Vagina (tissue), 2 donors: ENCODE results near the gene ZNF324. TPM values are rescaled to one million over a fixed set of nuclear protein-coding genes. Genes with fewer than 3 reads are reported as not detected.

Source experiments
- DNase-seq, 2 donors: peaks; one replicate each; pipeline ENCODE4 v3.0.0-alpha.2; 2017; ENCODE audit errors: extremely low spot score in 2 of 2
- H3K27ac ChIP-seq: fragments of 200-600 bp; sonication (generic); one replicate; pipeline ENCODE4 v1.5.1; 2019
- H3K27me3 ChIP-seq: fragments of 200-600 bp; sonication (generic); one replicate; pipeline ENCODE4 v1.5.1; 2019
- H3K36me3 ChIP-seq, 2 donors: fragments of 200-600 bp; sonication (generic); one replicate each; pipeline ENCODE4 v1.5.1; 2017 to 2019
- H3K4me1 ChIP-seq: fragments of 200-600 bp; sonication (generic); one replicate; pipeline ENCODE4 v1.5.1; 2019
- H3K4me3 ChIP-seq, 2 donors: fragments of 200-600 bp; sonication (generic); 1 replicate in 1 of 2; 2 replicates in 1 of 2; pipeline ENCODE4 v1.5.1; 2016 to 2019
- H3K9me3 ChIP-seq: fragments of 200-600 bp; sonication (generic); one replicate; pipeline ENCODE4 v1.5.1; 2019
- POLR2A ChIP-seq, 2 donors: fragments of 450-650 bp; IDR thresholded peaks; one replicate each; pipeline ENCODE4 v1.6.1; 2017; ENCODE audit warnings: antibody characterized with exemption in 2 of 2, mild to moderate bottlenecking in 2 of 2, moderate library complexity in 2 of 2
- POLR2AphosphoS5 ChIP-seq, 2 donors: sonication (generic); formaldehyde crosslinking; IDR thresholded peaks; one replicate each; pipeline ENCODE4 v1.9.0; 2017; ENCODE audit warnings: antibody characterized with exemption in 2 of 2, mild to moderate bottlenecking in 2 of 2, low read depth in 1 of 2; ENCODE audit not compliant: insufficient read depth in 1 of 2
- intact Hi-C: fragments of 100-400 bp; cut with DNase I; formaldehyde crosslinking; loops from one replicate; pipeline ENCODE4 v1.15.1; 2023
- total RNA-seq: library from RNA; depleted of rRNA; stranded (reverse); fragments of >200 nt; gene quantifications from one replicate; pipeline ENCODE4 v1.2.3, GENCODE V29; 2016
- TF ChIP-seq, protein P1 (sequence below), 3 experiments: fragments of 450-650 bp in 2 of 3; fragments of 200-600 bp in 1 of 3; sonication (generic) in 1 of 3; IDR thresholded peaks; one replicate each; pipeline ENCODE4 v1.5.1; 2017 to 2019; ENCODE audit warnings: antibody characterized with exemption in 3 of 3, mild to moderate bottlenecking in 2 of 3, moderate library complexity in 2 of 3

The ZNF324 gene
- total RNA-seq, 1 donor from 2014 or later: 17.2 TPM

DNA sequence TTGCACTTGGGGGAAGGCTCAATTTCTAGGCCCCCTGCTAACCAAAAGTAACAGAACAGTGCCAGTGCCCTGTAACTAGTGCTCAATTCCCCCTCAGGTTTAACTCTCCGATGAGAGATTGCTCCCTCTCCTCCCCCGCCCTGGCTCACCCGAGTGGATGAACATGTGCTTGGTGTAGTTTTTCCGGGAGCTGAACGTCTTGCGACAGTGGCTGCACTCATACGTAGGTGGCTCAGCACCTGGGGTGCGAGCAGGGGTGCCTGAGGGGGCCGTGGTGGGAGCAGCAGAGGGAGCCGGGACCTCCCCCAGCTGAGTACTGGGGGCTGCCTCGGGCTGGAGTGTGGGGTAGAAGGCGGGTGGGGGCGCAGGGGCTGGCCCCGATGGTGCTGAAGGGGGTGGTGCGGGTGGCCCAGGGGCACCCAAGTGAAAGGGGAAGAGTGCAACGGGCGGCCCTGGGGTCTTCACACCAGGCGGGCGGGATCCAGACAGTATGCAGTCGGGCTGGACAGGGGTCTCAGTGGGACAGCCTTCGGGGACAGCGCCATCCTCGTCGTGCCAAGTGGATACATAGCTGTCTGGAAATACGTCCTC, 49.5 kb downstream of the ZNF324 start:
- Histone ChIP-seq H3K27me3 (no peaks in the 10 kb centered on the region), H3K9me3 (no peaks in the 10 kb centered on the region), H3K27ac (no peak overlapping the region), H3K4me3 (no peak overlapping the region), H3K4me1 (peaks cover 60% of the 10 kb centered on the region), H3K36me3 (peaks cover 0 to 18% of the 10 kb centered on the region in 2 donors)
- DNase-seq: no peak
- intact Hi-C loops: no loop called here
- TF ChIP-seq POLR2AphosphoS5 (IDR thresholded peaks at IDR 0.05; ENCODE audit: insufficient read depth in 1 of 2, low read depth in 1 of 2) (no peak), POLR2A (IDR thresholded peaks at IDR 0.05) (no peak)
- TF ChIP-seq, protein P1, sequence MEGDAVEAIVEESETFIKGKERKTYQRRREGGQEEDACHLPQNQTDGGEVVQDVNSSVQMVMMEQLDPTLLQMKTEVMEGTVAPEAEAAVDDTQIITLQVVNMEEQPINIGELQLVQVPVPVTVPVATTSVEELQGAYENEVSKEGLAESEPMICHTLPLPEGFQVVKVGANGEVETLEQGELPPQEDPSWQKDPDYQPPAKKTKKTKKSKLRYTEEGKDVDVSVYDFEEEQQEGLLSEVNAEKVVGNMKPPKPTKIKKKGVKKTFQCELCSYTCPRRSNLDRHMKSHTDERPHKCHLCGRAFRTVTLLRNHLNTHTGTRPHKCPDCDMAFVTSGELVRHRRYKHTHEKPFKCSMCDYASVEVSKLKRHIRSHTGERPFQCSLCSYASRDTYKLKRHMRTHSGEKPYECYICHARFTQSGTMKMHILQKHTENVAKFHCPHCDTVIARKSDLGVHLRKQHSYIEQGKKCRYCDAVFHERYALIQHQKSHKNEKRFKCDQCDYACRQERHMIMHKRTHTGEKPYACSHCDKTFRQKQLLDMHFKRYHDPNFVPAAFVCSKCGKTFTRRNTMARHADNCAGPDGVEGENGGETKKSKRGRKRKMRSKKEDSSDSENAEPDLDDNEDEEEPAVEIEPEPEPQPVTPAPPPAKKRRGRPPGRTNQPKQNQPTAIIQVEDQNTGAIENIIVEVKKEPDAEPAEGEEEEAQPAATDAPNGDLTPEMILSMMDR (IDR thresholded peaks at IDR 0.05): no peak

DNA sequence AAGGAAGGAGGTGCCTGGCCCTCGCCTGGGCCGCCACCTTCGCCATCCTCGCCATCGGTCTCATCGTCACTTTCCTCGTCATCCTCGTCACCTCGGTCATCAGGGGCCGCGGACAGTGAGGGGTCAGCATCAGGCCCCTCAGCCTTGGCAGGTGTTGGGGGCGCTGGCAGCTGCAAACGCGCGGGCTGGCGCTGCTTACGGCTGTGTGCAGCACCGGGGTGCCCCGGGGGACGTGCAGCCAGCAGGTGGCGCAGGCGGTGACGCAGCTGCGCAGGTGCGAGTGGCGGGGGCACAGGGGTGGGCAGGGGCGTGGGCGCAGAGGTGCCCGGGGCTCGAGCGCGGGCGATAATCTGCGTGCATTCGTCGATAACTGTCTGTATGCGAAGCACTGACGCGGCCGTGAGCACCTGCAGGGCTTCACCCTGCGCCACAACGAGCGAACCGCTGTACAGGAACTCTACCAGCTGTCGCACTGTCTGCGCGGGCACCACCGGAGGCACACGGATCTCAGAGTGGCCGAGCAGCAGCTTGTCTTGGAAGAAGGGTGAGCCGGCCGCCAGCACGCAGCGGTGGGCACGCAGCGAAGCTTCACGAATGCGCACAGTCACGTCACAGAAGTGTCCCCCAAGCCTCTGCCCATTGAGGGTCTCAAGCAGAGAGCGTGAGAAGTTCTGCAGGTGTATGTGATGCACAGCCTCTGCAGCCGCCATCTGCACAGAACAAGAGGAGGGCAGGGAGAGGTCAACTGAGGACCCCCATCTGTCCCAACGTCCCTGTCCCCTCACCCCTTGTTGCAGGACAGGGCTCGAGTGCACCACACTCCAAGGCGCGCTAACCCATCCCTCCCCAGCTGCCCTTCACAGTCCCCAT, 50.3 kb downstream of the ZNF324 start:
- DNase-seq: no peak
- peaks cover 60% of the 10 kb centered on the region for H3K4me1 ChIP-seq
- H3K36me3 ChIP-seq: peaks cover 0 to 18% of the 10 kb centered on the region in 2 donors
- intact Hi-C loops: no loop called here
- TF ChIP-seq, protein P1 (IDR thresholded peaks at IDR 0.05): no peak
- H3K4me3 ChIP-seq: no peak overlapping the region
- H3K27ac ChIP-seq: no peak overlapping the region
- H3K9me3 ChIP-seq: no peaks in the 10 kb centered on the region
- no peaks in the 10 kb centered on the region for H3K27me3 ChIP-seq

DNA sequence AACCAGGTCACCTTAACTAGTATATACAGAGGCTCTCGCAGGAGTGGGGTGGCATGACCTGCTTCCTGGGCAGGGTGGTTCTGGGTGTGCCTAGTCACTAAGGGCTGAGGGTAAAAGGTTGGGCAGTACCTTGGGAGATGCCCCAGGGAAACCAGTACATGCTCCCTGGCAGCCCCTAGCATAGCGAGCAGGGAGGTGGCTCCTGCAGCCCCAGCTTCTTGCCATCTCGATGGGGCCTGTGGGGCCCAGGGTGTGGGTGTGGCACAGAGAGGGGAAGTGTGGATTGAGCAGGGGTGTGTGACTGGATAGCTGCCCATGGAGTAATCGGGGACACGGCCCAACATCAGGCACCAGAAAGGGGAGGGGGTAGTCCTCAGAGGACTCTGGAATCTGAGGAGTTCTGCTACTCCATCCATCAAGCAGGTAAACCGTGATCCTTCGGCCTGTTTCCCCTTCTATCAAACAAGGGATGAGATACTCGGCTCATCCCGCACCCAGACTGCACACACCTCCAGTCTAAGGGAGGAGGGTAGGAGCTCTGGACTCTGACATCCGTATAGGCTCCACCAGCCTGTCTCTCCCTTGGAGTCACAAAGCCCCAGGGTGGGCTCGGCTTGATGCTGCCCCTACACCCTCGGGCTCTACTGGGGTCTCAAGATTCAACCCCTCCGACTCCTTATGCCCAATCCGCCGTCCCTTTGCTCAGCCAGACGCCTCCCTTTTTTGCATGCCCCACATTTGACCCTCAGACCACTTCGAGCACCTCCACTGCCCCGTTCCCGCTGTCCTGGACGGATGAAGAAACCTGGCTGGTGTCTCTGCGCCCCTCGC, 51.6 kb downstream of the ZNF324 start:
- Histone ChIP-seq H3K27me3 (no peaks in the 10 kb centered on the region), H3K4me3 (peak overlapping the region; percentile 76 to 93), H3K4me1 (peaks cover 59% of the 10 kb centered on the region), H3K9me3 (no peaks in the 10 kb centered on the region), H3K27ac (peak overlapping the region; percentile 97), H3K36me3 (peaks cover 0 to 18% of the 10 kb centered on the region in 2 donors)
- DNase-seq: no peak
- TF ChIP-seq, protein P1 (IDR thresholded peaks at IDR 0.05): peak in 2 of 3 experiments; percentile 16 to 43
- TF ChIP-seq POLR2A (IDR thresholded peaks at IDR 0.05): no peak
- intact Hi-C loops: no loop called here

DNA sequence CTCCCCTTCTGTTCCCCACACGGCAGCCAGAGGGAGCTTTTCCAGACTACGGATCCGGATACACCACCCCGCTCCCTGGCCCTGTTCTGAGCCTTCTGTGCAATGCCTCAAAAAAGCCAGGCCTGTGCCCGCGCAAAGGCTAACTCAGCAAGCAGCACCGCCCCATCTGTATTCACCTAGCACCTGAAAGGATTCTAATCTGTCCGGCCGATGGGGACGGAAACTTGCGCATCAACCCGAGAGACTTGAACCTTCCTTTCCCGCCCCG, 52.1 kb downstream of the ZNF324 start:
- peaks cover 53% of the 10 kb centered on the region for H3K4me1 ChIP-seq
- TF ChIP-seq POLR2A (IDR thresholded peaks at IDR 0.05) (no peak), POLR2AphosphoS5 (IDR thresholded peaks at IDR 0.05; ENCODE audit: insufficient read depth in 1 of 2, low read depth in 1 of 2) (no peak)
- TF ChIP-seq, protein P1 (IDR thresholded peaks at IDR 0.05): no peak
- no peaks in the 10 kb centered on the region for H3K27me3 ChIP-seq
- peak overlapping the region; percentile 76 to 93 for H3K4me3 ChIP-seq
- DNase-seq: no peak
- H3K27ac ChIP-seq: peak overlapping the region; percentile 97
- peaks cover 0 to 18% of the 10 kb centered on the region in 2 donors for H3K36me3 ChIP-seq
- H3K9me3 ChIP-seq: no peaks in the 10 kb centered on the region
- intact Hi-C loops: no loop called here
